Measurements from ENCODE around the gene ACACA.

Gene ACACA

GRCh38 chr17:37322826-37323561, 83.6 kb downstream of the ACACA start:
- no peak overlapping the region for H3K4me3 ChIP-seq (ENCODE audit: low read depth, low read length)
- no peak for DNase-seq (ENCODE audit: low read depth)
- TF ChIP-seq, protein P1, sequence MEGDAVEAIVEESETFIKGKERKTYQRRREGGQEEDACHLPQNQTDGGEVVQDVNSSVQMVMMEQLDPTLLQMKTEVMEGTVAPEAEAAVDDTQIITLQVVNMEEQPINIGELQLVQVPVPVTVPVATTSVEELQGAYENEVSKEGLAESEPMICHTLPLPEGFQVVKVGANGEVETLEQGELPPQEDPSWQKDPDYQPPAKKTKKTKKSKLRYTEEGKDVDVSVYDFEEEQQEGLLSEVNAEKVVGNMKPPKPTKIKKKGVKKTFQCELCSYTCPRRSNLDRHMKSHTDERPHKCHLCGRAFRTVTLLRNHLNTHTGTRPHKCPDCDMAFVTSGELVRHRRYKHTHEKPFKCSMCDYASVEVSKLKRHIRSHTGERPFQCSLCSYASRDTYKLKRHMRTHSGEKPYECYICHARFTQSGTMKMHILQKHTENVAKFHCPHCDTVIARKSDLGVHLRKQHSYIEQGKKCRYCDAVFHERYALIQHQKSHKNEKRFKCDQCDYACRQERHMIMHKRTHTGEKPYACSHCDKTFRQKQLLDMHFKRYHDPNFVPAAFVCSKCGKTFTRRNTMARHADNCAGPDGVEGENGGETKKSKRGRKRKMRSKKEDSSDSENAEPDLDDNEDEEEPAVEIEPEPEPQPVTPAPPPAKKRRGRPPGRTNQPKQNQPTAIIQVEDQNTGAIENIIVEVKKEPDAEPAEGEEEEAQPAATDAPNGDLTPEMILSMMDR (IDR thresholded peaks at IDR 0.05; ENCODE audit: insufficient read depth, low read depth, low read length, missing control alignments) = no peak

GRCh38 chr17:37322106-37322505, 84.5 kb downstream of the ACACA start:
- TF ChIP-seq, protein P1 (IDR thresholded peaks at IDR 0.05; ENCODE audit: insufficient read depth, low read depth, low read length, missing control alignments) = no peak

GRCh38 chr17:37318931-37319594, 87.6 kb downstream of the ACACA start:
- TF ChIP-seq, protein P1 (IDR thresholded peaks at IDR 0.05; ENCODE audit: insufficient read depth, low read depth, low read length, missing control alignments) = no peak
- no peak overlapping the region for H3K4me3 ChIP-seq (ENCODE audit: low read depth, low read length)
- DNase-seq (ENCODE audit: low read depth) = no peak

More at GRCh38 chr17:37322106-37322505, 84.5 kb downstream of the ACACA start:
- no peak for DNase-seq (ENCODE audit: low read depth)
- no peak overlapping the region for H3K4me3 ChIP-seq (ENCODE audit: low read depth, low read length)

DNA sequence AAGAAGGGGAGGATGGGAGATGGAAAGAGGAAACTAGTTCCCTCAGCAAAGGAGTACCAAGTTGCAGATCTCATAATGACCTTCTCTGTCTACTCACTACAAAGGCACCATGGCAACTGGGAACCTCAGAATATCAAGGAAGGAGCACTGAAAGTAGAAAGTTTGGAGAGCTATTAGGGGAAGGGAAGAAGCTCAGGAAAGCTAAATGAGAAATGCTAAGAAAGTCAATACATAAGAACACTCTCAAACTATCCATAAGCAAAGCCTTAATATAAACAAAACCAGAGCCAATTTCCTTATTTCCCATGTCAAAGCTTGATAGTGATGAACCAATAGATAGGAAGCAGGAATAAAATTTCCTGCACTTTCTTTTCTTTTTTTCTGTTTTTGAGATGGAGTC, 88.8 kb downstream of the ACACA start:
- no peak overlapping the region for H3K4me3 ChIP-seq (ENCODE audit: low read depth, low read length)
- TF ChIP-seq, protein P1 (IDR thresholded peaks at IDR 0.05; ENCODE audit: insufficient read depth, low read depth, low read length, missing control alignments) = no peak
- DNase-seq (ENCODE audit: low read depth) = no peak

- H3K4me3 ChIP-seq (ENCODE audit: low read depth, low read length) = no peak overlapping the region
- TF ChIP-seq, protein P1 (IDR thresholded peaks at IDR 0.05; ENCODE audit: insufficient read depth, low read depth, low read length, missing control alignments) = no peak
- no peak for DNase-seq (ENCODE audit: low read depth)
These were observed 91.0 kb downstream of the ACACA start for GRCh38 chr17:37315601-37316000.

DNA sequence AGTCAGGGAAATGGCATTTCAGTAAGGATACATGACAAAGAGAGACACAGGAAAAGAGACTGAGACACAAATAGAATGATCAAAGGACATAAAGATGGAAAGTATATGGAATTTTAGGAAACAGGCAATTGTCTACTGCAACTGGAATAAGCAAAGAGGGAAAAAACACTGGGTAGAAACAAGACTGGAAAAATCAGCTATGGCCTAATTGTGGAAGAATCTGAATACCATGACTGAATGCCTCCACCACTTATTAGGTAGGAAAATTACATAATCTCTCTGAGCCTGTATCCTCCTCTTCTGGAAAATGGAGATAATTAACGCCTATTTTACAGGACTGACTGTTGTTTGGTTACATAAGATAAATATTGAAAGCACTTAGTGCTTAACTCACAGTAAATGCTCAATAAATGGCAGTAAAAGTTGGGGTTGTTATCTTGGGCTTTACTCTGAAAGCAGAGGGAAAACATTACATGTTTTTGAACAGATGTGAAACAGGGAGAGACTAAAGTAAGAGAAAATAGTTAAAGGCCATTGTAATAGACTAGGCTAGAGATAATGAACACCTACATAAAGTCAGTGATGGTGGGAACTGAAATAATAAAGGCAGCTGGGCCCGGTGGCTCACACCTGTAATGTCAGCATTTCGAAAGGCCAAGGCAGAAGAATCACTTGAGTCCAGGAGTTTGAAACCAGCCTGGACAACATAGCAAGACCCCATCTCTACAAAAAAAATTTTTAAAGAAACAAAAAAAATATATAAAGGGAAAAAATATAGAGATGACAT, 94.3 kb downstream of the ACACA start:
- no peak for DNase-seq (ENCODE audit: low read depth)
- TF ChIP-seq, protein P1 (IDR thresholded peaks at IDR 0.05; ENCODE audit: insufficient read depth, low read depth, low read length, missing control alignments) = no peak
- no peak overlapping the region for H3K4me3 ChIP-seq (ENCODE audit: low read depth, low read length)
